Smooth muscle cell (in vitro differentiated cells): ENCODE data around the gene FOXO1. TPM values are rescaled to one million over a fixed set of nuclear protein-coding genes. Genes with fewer than 3 reads are reported as not detected.

ENCODE experiments used
- DNase-seq: peaks from one replicate; lab custom pipeline; 2025; ENCODE audit not compliant: unreplicated experiment; lab: John Stamatoyannopoulos, UW
- H2AFZ ChIP-seq: fragments of 200-600 bp; sonication (generic); 2 replicates; pipeline ENCODE4 v1.6.0; 2016; ENCODE audit warnings: antibody characterized with exemption, low read depth, mild to moderate bottlenecking
- H3F3A ChIP-seq: fragments of 200-600 bp; sonication (generic); 2 replicates; pipeline ENCODE4 v1.6.0; 2017; ENCODE audit warnings: antibody characterized with exemption, low read depth
- H3K27ac ChIP-seq: fragments of 200-600 bp; sonication (generic); 2 replicates; pipeline ENCODE4 v1.5.1; 2016; ENCODE audit warnings: low read depth, mild to moderate bottlenecking
- H3K27me3 ChIP-seq: fragments of 200-600 bp; sonication (generic); 2 replicates; pipeline ENCODE4 v1.6.1; 2016; ENCODE audit warnings: low read depth, mild to moderate bottlenecking
- H3K36me3 ChIP-seq: fragments of 200-600 bp; sonication (generic); 2 replicates; pipeline ENCODE4 v1.5.1; 2016; ENCODE audit warnings: low read depth
- H3K4me1 ChIP-seq: fragments of 200-600 bp; sonication (generic); 2 replicates; pipeline ENCODE4 v1.5.1; 2016; ENCODE audit warnings: low read depth
- H3K4me2 ChIP-seq: fragments of 200-600 bp; sonication (generic); 2 replicates; pipeline ENCODE4 v1.6.0; 2016; ENCODE audit warnings: mild to moderate bottlenecking
- H3K4me3 ChIP-seq: fragments of 200-600 bp; sonication (generic); 2 replicates; pipeline ENCODE4 v1.5.1; 2016; ENCODE audit warnings: mild to moderate bottlenecking
- H3K79me2 ChIP-seq: fragments of 200-600 bp; sonication (generic); 2 replicates; pipeline ENCODE4 v1.6.0; 2016; ENCODE audit warnings: low read depth, mild to moderate bottlenecking
- H3K9ac ChIP-seq: fragments of 200-600 bp; sonication (generic); 2 replicates; pipeline ENCODE4 v1.6.0; 2016; ENCODE audit warnings: low read depth
- H3K9me3 ChIP-seq: fragments of 200-600 bp; sonication (generic); replicated peaks from 2 replicates; pipeline ENCODE4 v1.5.1; 2016; ENCODE audit warnings: low read depth
- H4K20me1 ChIP-seq: fragments of 200-600 bp; sonication (generic); 2 replicates; pipeline ENCODE4 v1.6.0; 2016; ENCODE audit warnings: low read depth
- CTCF ChIP-seq: fragments of 200-600 bp; sonication (generic); IDR thresholded peaks from 2 replicates; pipeline ENCODE4 v1.5.1; 2017; ENCODE audit warnings: borderline replicate concordance, mild to moderate bottlenecking, antibody characterized with exemption; ENCODE audit not compliant: insufficient read depth, poor library complexity, severe bottlenecking
- WGBS: methylation state at CpG from one replicate; pipeline ENCODE4 v1.1.7; 2016; ENCODE audit warnings: low lambda C conversion rate; 5-methylcytosine and 5-hydroxymethylcytosine counted together
- polyA plus RNA-seq: library from polyadenylated mRNA; unstranded; fragments of >200 nt; fragmentation: Nextera tagmentation; extraction: Ambion mirVana; gene quantifications from 2 replicates; pipeline ENCODE4 v1.2.1, GENCODE V29; 2016
- total RNA-seq: library from RNA; depleted of rRNA; stranded (reverse); fragments of >200 nt; gene quantifications from 2 replicates; pipeline ENCODE4 v1.2.3, GENCODE V29; 2014

FOXO1 gene
- total and polyA plus RNA-seq, 2 experiments from 2014 or later = 17.0 to 19.9 TPM

- Histone ChIP-seq H3K9me3 (no peaks in the 10 kb centered on the region), H3K79me2 (peaks cover 62% of the 10 kb centered on the region), H3K27ac (no peak overlapping the region), H3K4me1 (peaks cover 8% of the 10 kb centered on the region), H3K4me3 (no peak overlapping the region), H3K9ac (no peak overlapping the region), H3K36me3 (no peaks in the 10 kb centered on the region), H3F3A (no peaks in the 10 kb centered on the region), H3K4me2 (no peak overlapping the region), H3K27me3 (no peaks in the 10 kb centered on the region), H4K20me1 (peaks cover 93% of the 10 kb centered on the region), H2AFZ (no peak overlapping the region)
- no peak for DNase-seq
- WGBS = 89% methylated on average over 15 of the region's 15 CpGs
- TF ChIP-seq CTCF = no peak
These were observed 47.6 kb downstream of the FOXO1 start for GRCh38 chr13:40618581-40619478.

- Histone ChIP-seq H4K20me1 (peaks cover 93% of the 10 kb centered on the region), H3K4me2 (no peak overlapping the region), H3K79me2 (peaks cover 59% of the 10 kb centered on the region), H3K9ac (no peak overlapping the region), H3K4me3 (no peak overlapping the region), H3K4me1 (peaks cover 7% of the 10 kb centered on the region), H3F3A (no peaks in the 10 kb centered on the region), H3K36me3 (no peaks in the 10 kb centered on the region), H3K9me3 (no peaks in the 10 kb centered on the region), H3K27ac (no peak overlapping the region), H2AFZ (no peak overlapping the region), H3K27me3 (no peaks in the 10 kb centered on the region)
- WGBS = 90% methylated on average over 8 of the region's 8 CpGs
- TF ChIP-seq CTCF = no peak
- DNase-seq = no peak
These were observed 48.6 kb downstream of the FOXO1 start for GRCh38 chr13:40617801-40618356.

- Histone ChIP-seq H3K27ac (no peak overlapping the region), H3F3A (no peaks in the 10 kb centered on the region), H2AFZ (no peak overlapping the region), H3K9ac (no peak overlapping the region), H3K4me1 (no peaks in the 10 kb centered on the region), H3K27me3 (no peaks in the 10 kb centered on the region), H4K20me1 (peaks cover 98% of the 10 kb centered on the region), H3K79me2 (peaks cover 49% of the 10 kb centered on the region), H3K9me3 (no peaks in the 10 kb centered on the region), H3K4me2 (no peak overlapping the region), H3K36me3 (no peaks in the 10 kb centered on the region), H3K4me3 (no peak overlapping the region)
- DNase-seq = no peak
- WGBS = 70% methylated on average over 7 of the region's 7 CpGs
- no peak for TF ChIP-seq CTCF
These were observed 50.8 kb downstream of the FOXO1 start for GRCh38 chr13:40615619-40616018.
